WTC11 (cell line): ENCODE data around the gene GPR132.

Experiments used
- CREB1 ChIP-seq: sonication (generic); formaldehyde crosslinking; IDR thresholded peaks from 2 replicates; pipeline ENCODE4 v1.8.0; 2023; ENCODE audit warnings: mild to moderate bottlenecking, missing genetic modification reagents
- JAZF1 ChIP-seq: fragments of 250-450 bp; sonication (Bioruptor Pico); IDR thresholded peaks from 2 replicates; pipeline ENCODE4 v1.9.0; 2021; ENCODE audit warnings: moderate library complexity, mild to moderate bottlenecking, inconsistent platforms
- USF1 ChIP-seq: sonication (generic); formaldehyde crosslinking; IDR thresholded peaks from 2 replicates; pipeline ENCODE4 v1.8.0; 2022; ENCODE audit warnings: mild to moderate bottlenecking, missing genetic modification reagents
- TF ChIP-seq, protein P1 (sequence below): fragments of 200-600 bp; IDR thresholded peaks from 2 replicates; pipeline ENCODE4 v1.8.0; 2022; ENCODE audit warnings: antibody characterized with exemption

GRCh38 chr14:105005329-105005928 lies 59.8 kb downstream of the GPR132 start:
- TF ChIP-seq, protein P1, sequence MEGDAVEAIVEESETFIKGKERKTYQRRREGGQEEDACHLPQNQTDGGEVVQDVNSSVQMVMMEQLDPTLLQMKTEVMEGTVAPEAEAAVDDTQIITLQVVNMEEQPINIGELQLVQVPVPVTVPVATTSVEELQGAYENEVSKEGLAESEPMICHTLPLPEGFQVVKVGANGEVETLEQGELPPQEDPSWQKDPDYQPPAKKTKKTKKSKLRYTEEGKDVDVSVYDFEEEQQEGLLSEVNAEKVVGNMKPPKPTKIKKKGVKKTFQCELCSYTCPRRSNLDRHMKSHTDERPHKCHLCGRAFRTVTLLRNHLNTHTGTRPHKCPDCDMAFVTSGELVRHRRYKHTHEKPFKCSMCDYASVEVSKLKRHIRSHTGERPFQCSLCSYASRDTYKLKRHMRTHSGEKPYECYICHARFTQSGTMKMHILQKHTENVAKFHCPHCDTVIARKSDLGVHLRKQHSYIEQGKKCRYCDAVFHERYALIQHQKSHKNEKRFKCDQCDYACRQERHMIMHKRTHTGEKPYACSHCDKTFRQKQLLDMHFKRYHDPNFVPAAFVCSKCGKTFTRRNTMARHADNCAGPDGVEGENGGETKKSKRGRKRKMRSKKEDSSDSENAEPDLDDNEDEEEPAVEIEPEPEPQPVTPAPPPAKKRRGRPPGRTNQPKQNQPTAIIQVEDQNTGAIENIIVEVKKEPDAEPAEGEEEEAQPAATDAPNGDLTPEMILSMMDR, result no peak
- TF ChIP-seq JAZF1 (CRISPR knock-in tag) (no peak), USF1 (no peak), CREB1 (CRISPR knock-in tag) (no peak)
